HG02678 (cell line): ENCODE data around the gene TMEM175.
"Not testable (repeated sequence)": the region's sequence is repeated elsewhere in the genome, so short reads cannot be mapped to it uniquely, and the experiment has no call there.

ENCODE experiments used
- ATAC-seq: cut with Tn5 transposase; IDR thresholded peaks from one replicate; pipeline ENCODE4 v1.9.1; 2021; ENCODE audit warnings: mild to moderate bottlenecking, moderate library complexity; ENCODE audit not compliant: unreplicated experiment

The TMEM175 gene

GRCh38 chr4:968221-968620 lies 36.0 kb downstream of the TMEM175 start:
- ATAC-seq = no peak

DNA sequence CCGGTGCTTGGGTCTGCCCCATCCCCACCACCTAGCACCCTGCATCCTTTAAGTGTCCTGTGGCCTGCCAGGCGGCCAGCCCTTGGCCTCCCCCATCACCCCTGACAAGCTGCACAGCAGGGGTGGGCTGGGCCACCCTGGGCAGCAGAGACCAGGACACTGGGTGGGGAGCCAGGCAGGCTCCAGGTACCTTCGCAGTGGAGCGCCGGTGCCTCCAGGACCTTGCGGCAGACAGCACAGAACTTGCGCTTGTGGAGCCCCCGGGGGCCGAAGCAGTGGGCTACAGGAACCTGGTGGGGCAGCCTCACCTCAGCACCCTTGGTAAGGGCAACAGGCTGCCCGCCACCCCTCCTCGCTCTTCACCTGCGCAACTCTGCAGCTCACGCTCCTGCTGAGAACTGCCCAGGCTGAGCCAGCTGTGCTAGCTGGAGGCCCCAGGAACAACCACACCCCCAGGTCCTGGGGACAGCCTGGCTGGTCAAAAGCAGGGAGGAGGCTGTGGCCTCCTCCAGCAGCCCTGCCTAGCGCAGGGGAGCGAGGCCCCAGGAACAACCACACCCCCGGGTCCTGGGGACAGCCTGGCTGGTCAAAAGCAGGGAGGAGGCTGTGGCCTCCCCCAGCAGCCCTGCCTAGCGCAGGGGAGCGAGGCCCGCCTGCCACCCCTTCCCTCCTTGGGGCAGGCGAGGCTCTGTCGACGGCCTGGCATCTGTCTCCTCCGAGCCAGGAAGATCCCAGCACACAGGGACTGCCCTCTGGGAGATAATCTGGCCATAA lies 36.5 kb downstream of the TMEM175 start:
- ATAC-seq = no peak

- no peak for ATAC-seq
Measured at GRCh38 chr4:970046-970745, 37.9 kb downstream of the TMEM175 start.

DNA sequence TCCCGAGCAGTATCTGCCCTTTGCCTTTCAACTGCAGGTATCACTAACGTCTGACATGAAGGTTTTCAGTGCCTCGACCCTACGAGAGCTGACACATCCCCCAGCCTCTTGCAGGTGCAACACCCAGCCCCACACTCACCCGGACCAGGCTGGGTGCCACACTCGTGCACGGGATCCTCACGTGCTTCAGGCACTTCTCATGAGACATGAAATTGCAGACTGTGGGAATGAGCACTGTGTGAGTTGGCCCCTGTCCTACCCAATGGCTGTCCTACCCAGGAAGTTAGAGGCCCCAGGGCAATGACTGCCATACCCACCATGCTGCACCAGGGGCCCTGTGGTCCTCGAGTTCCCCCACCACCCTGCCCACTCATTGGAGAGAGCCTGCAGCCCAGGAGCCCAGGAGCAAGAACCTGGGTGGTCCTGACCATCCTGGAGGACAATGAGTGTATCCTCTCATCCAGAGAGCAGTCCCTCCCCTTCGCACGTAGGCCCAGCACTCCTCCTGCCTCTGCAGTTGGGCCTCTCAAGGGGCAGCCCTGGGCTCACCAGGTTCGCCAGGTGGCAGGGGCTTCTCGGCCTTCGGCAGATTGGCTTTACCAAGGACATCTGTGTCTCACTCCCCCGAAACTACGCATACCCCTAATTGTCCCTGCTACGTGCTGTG lies 38.7 kb downstream of the TMEM175 start:
- ATAC-seq = no peak

DNA sequence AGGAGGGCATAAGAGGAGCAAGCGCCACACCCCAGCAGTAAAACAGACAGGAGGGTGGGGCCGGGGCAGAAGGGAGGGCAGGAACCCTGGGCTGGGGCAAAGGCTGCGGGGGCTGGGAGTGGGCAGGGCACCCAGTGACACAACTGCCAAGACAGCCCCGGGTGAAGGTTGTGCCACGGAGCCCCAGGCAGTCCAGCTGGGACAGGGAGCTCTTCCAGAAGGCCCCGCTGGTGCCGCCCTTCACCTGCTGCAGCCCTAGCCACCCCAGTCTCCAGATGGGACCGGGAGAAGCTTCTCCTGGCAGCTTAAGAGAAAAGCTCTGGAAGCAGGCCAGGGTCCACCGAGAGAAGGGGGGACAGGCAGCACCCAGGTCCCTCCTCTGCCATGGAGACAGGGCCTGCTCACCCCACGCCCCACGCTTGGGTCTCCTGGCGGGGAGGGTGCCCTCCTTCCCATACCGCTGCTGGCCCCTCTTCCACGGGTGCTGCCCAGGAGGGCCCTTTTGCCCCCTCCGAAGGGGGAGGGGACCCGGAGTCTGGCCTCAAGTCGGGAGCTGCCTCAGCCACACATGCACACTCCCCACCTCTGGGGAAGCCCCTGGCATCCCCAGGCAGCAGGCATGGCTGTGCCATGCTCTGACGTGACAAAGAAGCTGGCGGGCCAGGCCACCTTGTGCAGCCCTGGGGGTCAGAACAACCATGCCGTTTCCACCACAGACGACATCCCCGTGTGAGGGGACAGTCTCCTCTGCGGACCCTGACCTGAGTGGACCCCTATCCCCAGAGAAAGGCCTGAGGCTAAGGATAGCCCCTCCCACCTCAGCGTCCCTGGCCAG lies 39.6 kb downstream of the TMEM175 start:
- no peak for ATAC-seq

DNA sequence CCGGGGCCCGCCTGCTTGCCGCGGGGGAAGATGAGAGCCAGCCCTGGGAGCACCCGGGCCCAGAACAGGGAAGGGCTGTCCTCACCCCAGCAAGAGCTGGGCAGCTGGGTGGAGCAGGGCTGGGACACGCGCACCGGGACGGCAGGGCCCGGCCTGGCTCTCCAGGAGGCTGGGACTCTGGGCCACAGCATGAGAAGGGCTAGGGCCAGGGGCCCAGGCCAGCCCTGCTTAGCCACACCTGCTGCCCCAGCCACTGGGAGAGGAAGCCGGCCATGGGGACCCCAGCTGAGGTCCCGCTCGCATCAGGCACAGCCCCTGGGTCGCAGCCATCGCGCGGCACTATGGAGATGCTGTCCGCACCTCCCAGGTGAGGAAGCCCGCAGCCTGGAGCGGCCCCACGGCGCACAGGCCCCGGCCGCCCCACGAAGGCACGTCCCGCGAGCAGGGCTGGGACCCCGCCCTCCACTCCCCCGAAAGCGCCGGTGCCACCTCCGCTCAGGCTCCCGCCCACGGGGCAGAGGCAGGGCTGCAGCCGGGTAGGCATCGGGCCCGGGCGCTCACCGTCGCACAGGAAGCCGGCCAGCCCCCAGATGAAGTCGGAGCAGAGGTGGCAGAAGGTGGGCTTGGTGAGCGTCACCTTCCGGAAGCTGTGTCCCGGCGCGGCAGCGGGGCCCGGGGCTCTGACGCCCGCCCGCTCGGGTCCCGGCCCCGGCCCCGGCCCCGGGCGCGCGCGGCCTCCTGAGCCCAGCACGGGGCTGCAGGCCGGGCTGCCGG lies 40.6 kb downstream of the TMEM175 start:
- ATAC-seq = peak; percentile 36

DNA sequence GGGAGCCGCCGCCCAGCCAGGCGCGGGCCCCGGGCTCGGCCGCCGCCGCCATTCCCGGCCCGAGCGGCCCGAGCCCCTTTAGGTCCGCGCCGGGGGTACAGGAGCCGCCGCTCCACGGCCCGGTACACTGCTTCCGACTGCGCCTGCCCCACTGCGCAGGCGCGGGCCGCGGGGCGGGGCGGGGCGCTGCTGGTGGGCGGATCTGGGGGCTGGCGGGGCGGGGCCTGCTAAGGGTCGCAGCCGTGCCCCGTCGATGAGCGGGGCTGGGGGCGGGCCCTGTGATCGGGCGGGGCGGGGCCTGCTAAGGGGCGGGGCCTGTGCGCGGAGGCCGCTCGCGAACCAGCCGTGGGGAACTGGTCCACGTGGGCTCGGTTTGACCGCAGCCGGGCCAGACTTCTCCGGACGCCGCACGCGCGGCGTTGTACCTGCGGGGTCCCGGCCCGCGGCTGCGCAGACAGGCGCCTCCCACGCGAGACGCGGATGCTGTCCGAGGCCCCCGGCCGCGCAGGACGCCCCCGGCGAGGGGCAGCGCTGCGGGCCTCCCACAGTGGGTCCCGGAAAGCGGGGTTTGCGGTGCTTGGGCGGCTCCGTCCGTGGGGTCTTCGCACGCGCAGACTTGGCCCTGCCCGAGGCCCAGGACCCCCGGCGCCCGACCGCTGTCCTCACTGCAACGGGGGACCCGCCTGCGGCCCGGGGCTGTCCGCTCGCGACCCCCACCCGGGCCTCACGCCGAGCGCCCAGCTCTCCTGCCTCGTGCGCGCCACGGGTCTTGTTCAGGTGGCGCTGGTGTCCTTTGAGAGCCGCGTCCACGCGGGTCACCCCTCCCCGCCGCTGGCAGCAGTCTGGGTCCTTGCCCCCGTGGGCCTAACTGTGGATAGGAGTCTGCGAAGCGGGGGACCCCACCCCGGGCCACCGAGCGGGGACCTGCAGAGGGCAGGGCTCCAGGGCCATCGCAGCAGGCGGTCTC lies 41.5 kb downstream of the TMEM175 start, which contains the start of gene DGKQ:
Gene DGKQ (minus strand): TSS at position 139 of the 967 bp plus-strand sequence. CDS start 87 bp downstream, at position 52.
- peak; percentile 76 for ATAC-seq

DNA sequence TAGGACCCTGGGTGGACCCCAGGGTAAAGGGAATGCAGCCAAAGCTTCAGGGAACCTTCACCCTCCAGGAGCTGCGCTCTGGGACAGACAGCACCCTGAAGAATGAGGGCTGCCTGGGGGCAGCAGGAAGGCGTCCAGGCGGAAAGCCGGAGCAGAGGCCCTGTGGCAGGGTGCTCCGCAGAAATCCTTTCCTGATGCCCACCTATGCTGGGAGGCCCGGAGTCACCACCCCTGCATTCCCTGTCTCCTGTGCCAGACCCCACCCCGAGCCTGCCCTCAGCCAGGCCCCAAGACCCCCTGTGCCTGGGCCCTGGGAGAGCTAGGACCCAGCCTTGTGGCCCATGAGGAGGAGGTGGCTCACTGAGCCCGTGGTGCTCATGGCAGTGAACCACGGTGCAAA lies 42.4 kb downstream of the TMEM175 start:
- no peak for ATAC-seq

GRCh38 chr4:976016-976415 lies 43.8 kb downstream of the TMEM175 start:
- not testable (repeated sequence) for ATAC-seq

- ATAC-seq = no peak
Measured at GRCh38 chr4:978957-979701, 46.9 kb downstream of the TMEM175 start.

DNA sequence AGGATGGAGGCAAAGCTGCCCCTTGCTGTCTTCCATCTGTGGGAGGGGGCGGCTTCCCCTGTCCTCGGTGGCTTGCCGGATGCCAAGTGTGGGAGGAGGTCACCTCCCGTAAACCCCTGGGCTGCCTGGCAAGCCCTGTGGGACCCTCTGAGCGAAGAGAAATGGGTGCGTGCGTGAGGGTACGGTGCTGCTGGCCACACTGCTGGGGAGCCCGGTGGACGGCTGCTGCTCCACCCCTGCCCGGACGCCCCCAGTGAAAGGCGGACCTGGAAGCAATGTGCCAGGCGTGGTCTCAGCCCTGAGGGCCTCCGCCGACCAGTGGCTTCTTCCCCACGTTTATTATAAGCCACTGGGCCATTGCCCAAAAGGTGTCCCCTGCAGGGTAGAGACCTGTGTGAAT lies 50.0 kb downstream of the TMEM175 start:
- no peak for ATAC-seq

DNA sequence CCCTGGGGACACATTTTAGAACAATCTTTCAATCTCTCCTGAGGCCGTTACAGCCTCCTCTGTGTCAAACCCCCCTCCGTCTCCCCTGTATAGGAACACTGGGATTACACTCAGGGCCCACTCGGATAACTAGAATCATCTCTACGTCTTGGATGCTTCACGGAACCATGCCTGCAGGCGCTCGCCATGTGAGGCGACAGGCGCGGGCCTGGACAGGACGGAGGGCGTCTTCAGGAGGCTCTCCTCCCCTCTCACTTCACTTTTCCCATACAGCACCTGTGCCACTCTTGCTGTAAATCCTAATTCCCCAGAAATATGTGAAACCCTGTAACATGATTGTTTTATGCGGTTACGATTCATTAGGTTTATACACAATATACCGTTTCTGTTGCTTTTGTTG lies 50.6 kb downstream of the TMEM175 start:
- ATAC-seq = no peak

GRCh38 chr4:984336-985054 lies 52.2 kb downstream of the TMEM175 start:
- ATAC-seq = no peak

- no peak for ATAC-seq
Measured at GRCh38 chr4:985123-985830, 53.0 kb downstream of the TMEM175 start.

DNA sequence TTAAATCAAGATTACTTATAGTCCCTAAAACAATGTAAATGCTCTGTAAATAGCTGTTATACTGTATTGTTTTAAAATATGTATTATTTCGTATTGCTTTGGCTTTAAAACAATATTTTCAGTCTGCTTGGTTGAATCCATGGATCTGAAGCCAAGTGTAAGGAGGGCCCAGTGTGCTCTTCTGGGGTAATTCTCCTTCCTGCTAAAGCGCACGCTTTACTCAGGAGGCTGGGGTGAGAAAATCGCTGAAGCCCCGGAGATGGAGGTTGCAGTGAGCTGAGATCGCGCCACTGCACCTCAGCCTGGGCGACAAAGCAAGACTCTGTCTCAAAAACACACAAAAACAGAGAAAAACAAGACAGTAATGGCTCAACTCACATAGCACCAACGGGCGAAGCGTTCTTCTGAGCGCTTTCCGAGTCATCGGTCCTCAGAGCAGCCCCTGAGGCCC lies 54.2 kb downstream of the TMEM175 start:
- ATAC-seq = peak; percentile 19

DNA sequence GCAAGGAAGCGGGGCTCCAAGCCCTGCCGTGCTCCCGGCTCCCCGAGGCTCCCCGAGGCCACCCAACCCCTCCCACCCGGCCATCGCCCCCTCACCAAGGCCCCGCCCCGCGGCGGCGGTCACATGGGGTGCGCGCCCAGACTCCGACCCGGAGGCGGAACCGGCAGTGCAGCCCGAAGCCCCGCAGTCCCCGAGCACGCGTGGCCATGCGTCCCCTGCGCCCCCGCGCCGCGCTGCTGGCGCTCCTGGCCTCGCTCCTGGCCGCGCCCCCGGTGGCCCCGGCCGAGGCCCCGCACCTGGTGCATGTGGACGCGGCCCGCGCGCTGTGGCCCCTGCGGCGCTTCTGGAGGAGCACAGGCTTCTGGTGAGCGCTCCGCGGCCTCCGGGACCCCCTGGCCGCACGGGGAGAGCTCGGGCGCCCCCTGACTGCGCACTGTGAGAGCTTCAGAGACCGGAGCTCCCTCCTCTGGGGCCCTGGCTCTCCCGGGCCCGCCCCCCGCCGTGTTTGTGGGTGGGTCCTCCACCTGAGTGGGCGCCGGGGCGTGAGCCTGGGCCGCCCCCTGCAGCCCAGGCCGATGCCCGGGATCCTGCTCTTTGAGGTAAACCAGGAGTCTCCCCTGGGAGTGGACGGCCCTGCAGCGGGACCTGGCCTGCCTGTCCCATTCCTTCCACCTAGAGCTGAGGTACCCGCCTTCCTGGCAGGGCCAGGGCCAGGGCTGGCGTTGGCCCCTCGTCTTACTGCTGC lies 54.8 kb downstream of the TMEM175 start, which contains the start of gene IDUA:
Gene IDUA (plus strand): TSS at position 166 of the 745 bp plus-strand sequence. CDS start 41 bp downstream, at position 207.
- ATAC-seq = peak; percentile 81
